SU-DHL-6 (cell line): ENCODE results near the gene SPDYE4.

ENCODE experiments used
- H2AFZ ChIP-seq: fragments of 200-600 bp; sonication (generic); 2 replicates; pipeline ENCODE4 v1.6.1; 2014; ENCODE audit warnings: low read depth, mild to moderate bottlenecking, moderate library complexity, mixed read lengths, antibody characterized with exemption, low read length; ENCODE audit not compliant: severe bottlenecking
- H3F3A ChIP-seq: fragments of 200-600 bp; shearing (Covaris generic); 2 replicates; pipeline ENCODE4 v1.6.0; 2016; ENCODE audit warnings: antibody characterized with exemption, mild to moderate bottlenecking; ENCODE audit not compliant: insufficient read depth
- H3K27ac ChIP-seq: fragments of 200-600 bp; sonication (generic); 2 replicates; pipeline ENCODE4 v1.5.1; 2016; ENCODE audit warnings: low read depth, mild to moderate bottlenecking, low read length, moderate library complexity, mixed read lengths
- H3K27me3 ChIP-seq: fragments of 200-600 bp; sonication (generic), shearing (Covaris generic); 2 replicates; pipeline ENCODE4 v1.6.0; 2014; ENCODE audit warnings: mild to moderate bottlenecking, low read length
- H3K36me3 ChIP-seq: fragments of 200-600 bp; sonication (generic); 2 replicates; pipeline ENCODE4 v1.6.1; 2014; ENCODE audit warnings: mild to moderate bottlenecking, low read length, mixed read lengths
- H3K4me2 ChIP-seq: fragments of 300-600, 200-600 bp; shearing (Covaris generic), sonication (generic); 2 replicates; pipeline ENCODE4 v1.6.0; 2014; ENCODE audit warnings: low read length, low read depth, mild to moderate bottlenecking; ENCODE audit not compliant: poor library complexity, severe bottlenecking
- H3K4me3 ChIP-seq: fragments of 200-600 bp; sonication (generic); 2 replicates; pipeline ENCODE4 v1.5.1; 2014; ENCODE audit warnings: antibody characterized with exemption, low read length, mild to moderate bottlenecking, mixed read lengths; ENCODE audit not compliant: insufficient read depth, poor library complexity, severe bottlenecking
- H3K79me2 ChIP-seq: fragments of 200-600 bp; sonication (generic); 2 replicates; pipeline ENCODE4 v1.6.1; 2014; ENCODE audit warnings: mild to moderate bottlenecking, low read length, moderate library complexity; ENCODE audit not compliant: insufficient read depth
- H3K9ac ChIP-seq: fragments of 200-600 bp; sonication (generic); 2 replicates; pipeline ENCODE4 v1.7.0; 2014; ENCODE audit warnings: mild to moderate bottlenecking, low read length
- H3K9me2 ChIP-seq: fragments of 200-600 bp; sonication (generic); replicated peaks from 2 replicates; pipeline ENCODE4 v1.6.1; 2014; ENCODE audit warnings: low read length; ENCODE audit not compliant: insufficient read depth
- H3K9me3 ChIP-seq: fragments of 200-600 bp; sonication (generic); 2 replicates; pipeline ENCODE4 v1.6.1; 2014; ENCODE audit warnings: low read length, mixed read lengths; ENCODE audit not compliant: insufficient read depth
- H4K20me1 ChIP-seq: fragments of 200-600 bp; sonication (generic); 2 replicates; pipeline ENCODE4 v1.6.1; 2014; ENCODE audit warnings: low read depth, mild to moderate bottlenecking, antibody characterized with exemption, low read length, moderate library complexity, mixed read lengths
- CTCF ChIP-seq: fragments of 200-600 bp; sonication (generic); IDR thresholded peaks from one replicate; pipeline ENCODE4 v1.5.1; 2017; ENCODE audit warnings: antibody characterized with exemption, mild to moderate bottlenecking, low read length, moderate library complexity; ENCODE audit not compliant: insufficient read depth, poor library complexity, severe bottlenecking
- EZH2phosphoT487 ChIP-seq: fragments of 200-600 bp; sonication (generic), shearing (Covaris generic); conservative IDR thresholded peaks from 2 replicates; pipeline ENCODE4 v1.6.1; 2018; ENCODE audit warnings: mild to moderate bottlenecking, antibody characterized with exemption, low read length, moderate library complexity, mixed read lengths

Gene SPDYE4

GRCh38 chr17:8744086-8744785 is 14.1 kb downstream of the SPDYE4 start:
- Histone ChIP-seq H3K27me3 (no peaks in the 10 kb centered on the region), H3K4me3 (no peak overlapping the region), H3K27ac (no peak overlapping the region), H3K9ac (no peak overlapping the region), H3K79me2 (no peaks in the 10 kb centered on the region), H3K9me2 (no peaks in the 10 kb centered on the region), H3K9me3 (no peaks in the 10 kb centered on the region), H3K36me3 (no peaks in the 10 kb centered on the region), H2AFZ (no peak overlapping the region), H3K4me2 (no peak overlapping the region), H3F3A (no peaks in the 10 kb centered on the region), H4K20me1 (no peaks in the 10 kb centered on the region)
- TF ChIP-seq EZH2phosphoT487 (no peak), CTCF (no peak)

GRCh38 chr17:8742819-8743218 is 15.5 kb downstream of the SPDYE4 start:
- no peak overlapping the region for H2AFZ ChIP-seq
- H3K4me2 ChIP-seq: no peak overlapping the region
- H3F3A ChIP-seq: no peaks in the 10 kb centered on the region
- no peaks in the 10 kb centered on the region for H3K27me3 ChIP-seq
- H3K27ac ChIP-seq: no peak overlapping the region
- H3K79me2 ChIP-seq: no peaks in the 10 kb centered on the region
- H3K36me3 ChIP-seq: no peaks in the 10 kb centered on the region
- no peaks in the 10 kb centered on the region for H3K9me2 ChIP-seq
- H3K4me3 ChIP-seq: no peak overlapping the region
- H3K9ac ChIP-seq: no peak overlapping the region
- H3K9me3 ChIP-seq: no peaks in the 10 kb centered on the region
- TF ChIP-seq EZH2phosphoT487 (no peak), CTCF (no peak)
- H4K20me1 ChIP-seq: no peaks in the 10 kb centered on the region

- no peaks in the 10 kb centered on the region for H3K79me2 ChIP-seq
- H3K4me2 ChIP-seq: no peak overlapping the region
- H3K9ac ChIP-seq: no peak overlapping the region
- no peaks in the 10 kb centered on the region for H4K20me1 ChIP-seq
- no peak overlapping the region for H3K27ac ChIP-seq
- TF ChIP-seq CTCF (no peak), EZH2phosphoT487 (no peak)
- no peak overlapping the region for H2AFZ ChIP-seq
- no peak overlapping the region for H3K4me3 ChIP-seq
- H3K9me2 ChIP-seq: no peaks in the 10 kb centered on the region
- H3K36me3 ChIP-seq: no peaks in the 10 kb centered on the region
- H3K27me3 ChIP-seq: no peaks in the 10 kb centered on the region
- H3F3A ChIP-seq: no peaks in the 10 kb centered on the region
- H3K9me3 ChIP-seq: no peaks in the 10 kb centered on the region
Observed at GRCh38 chr17:8742274-8742673, 16.1 kb downstream of the SPDYE4 start.
